LNCaP clone FGC (cell line): ENCODE results near the gene RINL.

Experiments
- DNase-seq: peaks from one replicate; pipeline ENCODE4 v3.0.0-alpha.2; 2011; ENCODE audit warnings: low read depth
- H3K4me3 ChIP-seq: 2 replicates; pipeline ENCODE4 v1.5.1; 2011; ENCODE audit warnings: mild to moderate bottlenecking, low read depth, low read length, control low read depth
- TF ChIP-seq, protein P1 (sequence below): IDR thresholded peaks from 2 replicates; pipeline ENCODE4 v1.5.1; 2012; ENCODE audit warnings: mild to moderate bottlenecking; ENCODE audit not compliant: control insufficient read depth, insufficient read depth; ENCODE audit errors: extremely low read depth

RINL gene, protein sequence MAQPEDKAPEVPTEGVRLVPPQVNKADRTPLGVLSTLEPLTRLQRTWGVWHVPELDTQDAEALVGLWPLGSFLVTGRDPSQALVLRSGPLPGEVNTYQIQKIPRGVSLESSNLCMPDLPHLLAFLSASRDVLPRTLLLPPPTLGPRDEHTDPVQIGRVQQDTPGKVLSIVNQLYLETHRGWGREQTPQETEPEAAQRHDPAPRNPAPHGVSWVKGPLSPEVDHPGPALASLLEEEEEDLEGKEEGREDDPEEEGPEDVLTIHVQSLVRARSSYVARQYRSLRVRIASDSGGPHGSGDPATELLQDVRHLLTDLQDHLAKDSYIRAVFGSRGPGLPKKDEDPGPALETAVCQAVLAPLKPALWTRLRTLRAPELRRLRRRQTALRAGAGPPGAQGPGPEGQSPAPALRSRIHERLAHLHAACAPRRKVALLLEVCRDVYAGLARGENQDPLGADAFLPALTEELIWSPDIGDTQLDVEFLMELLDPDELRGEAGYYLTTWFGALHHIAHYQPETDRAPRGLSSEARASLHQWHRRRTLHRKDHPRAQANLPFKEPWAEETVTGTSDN

DNA sequence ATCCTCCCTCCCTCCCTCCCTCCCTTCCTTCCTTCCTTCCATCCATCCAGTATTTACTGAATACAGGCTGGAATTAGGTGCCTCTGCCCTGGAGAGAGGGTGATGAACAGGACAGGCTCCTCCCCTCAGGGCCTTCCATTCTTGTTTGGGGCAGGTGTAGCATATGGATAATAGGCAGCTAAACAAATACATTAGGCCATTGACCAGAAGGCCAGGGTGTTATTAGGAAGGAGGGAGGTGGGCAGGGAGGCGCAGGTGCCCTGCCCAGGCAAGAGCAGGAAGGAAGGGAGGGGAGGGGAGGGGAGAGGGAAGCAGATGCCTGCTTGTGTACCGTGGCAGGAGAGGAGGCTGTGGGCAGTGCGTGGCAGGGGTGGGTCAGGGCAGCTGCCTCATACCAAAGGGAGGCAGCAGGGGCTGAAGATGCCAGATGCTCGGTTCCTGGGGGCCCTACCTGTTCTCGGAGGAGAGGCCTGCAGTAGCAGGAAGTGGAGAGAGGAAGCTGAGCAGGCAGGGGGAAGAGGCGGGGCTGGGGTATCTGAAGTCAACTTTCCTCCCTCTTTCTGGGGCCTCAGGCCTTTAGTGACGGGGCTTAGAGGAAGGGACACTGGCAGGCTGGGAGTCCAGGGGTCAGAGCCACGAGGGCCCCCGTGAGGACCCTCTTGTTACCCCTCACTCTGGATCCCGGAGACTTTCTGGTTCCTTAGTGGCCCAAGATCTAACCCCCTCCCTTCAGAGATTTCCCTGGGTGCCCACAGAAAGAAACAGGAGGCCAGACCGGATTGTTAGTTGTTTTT, at the start of gene RINL:
Gene RINL, minus strand, starts transcription at position 495 of the 794 bp plus-strand sequence. CDS start 1,533 bp downstream, outside the sequence.
- TF ChIP-seq, protein P1, sequence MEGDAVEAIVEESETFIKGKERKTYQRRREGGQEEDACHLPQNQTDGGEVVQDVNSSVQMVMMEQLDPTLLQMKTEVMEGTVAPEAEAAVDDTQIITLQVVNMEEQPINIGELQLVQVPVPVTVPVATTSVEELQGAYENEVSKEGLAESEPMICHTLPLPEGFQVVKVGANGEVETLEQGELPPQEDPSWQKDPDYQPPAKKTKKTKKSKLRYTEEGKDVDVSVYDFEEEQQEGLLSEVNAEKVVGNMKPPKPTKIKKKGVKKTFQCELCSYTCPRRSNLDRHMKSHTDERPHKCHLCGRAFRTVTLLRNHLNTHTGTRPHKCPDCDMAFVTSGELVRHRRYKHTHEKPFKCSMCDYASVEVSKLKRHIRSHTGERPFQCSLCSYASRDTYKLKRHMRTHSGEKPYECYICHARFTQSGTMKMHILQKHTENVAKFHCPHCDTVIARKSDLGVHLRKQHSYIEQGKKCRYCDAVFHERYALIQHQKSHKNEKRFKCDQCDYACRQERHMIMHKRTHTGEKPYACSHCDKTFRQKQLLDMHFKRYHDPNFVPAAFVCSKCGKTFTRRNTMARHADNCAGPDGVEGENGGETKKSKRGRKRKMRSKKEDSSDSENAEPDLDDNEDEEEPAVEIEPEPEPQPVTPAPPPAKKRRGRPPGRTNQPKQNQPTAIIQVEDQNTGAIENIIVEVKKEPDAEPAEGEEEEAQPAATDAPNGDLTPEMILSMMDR: no peak
- peak within 1 kb of the TSS; percentile 41 for H3K4me3 ChIP-seq
- DNase-seq: no peak

DNA sequence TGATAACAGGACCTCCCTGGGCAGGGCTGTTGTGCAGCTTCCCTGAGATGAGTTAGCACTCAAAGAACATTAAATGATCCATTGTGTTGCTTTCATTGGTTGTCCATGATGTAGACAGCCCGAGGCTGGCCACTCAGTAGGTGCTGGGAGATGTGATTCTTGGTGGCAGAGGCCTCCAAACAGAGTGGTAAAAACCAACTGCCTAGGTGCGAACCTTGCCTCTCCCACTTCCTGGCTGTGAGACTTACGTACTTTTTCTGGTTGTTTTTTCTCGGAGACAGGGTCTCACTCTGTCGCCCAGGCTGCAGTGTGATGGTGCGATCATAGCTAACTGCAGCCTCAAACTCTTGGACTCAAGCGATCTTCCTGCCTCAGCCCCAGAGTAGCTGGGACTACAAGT, 46.3 kb upstream of the RINL start:
- TF ChIP-seq, protein P1: no peak
- H3K4me3 ChIP-seq: no peak overlapping the region
- no peak for DNase-seq

DNA sequence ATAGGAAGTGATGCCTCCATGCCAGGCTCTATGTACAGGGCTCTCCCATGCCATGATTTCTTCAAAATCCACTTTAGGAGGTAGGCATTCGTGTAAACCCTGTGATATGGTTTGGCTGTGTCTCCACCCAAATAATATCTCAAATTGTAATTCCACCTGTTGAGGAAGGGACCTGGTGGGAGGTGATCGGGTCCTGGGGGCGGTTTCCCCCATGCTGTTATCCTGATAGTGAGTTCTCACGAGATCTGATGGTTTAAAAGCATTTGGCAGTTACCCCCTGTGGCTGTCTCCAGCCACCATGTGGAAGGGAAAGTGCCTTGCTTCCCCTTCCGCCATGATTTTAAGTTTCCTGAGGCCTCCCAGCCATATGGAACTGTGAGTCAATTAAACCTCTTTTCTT, 44.4 kb upstream of the RINL start:
- DNase-seq: no peak
- TF ChIP-seq, protein P1: no peak
- H3K4me3 ChIP-seq: no peak overlapping the region

DNA sequence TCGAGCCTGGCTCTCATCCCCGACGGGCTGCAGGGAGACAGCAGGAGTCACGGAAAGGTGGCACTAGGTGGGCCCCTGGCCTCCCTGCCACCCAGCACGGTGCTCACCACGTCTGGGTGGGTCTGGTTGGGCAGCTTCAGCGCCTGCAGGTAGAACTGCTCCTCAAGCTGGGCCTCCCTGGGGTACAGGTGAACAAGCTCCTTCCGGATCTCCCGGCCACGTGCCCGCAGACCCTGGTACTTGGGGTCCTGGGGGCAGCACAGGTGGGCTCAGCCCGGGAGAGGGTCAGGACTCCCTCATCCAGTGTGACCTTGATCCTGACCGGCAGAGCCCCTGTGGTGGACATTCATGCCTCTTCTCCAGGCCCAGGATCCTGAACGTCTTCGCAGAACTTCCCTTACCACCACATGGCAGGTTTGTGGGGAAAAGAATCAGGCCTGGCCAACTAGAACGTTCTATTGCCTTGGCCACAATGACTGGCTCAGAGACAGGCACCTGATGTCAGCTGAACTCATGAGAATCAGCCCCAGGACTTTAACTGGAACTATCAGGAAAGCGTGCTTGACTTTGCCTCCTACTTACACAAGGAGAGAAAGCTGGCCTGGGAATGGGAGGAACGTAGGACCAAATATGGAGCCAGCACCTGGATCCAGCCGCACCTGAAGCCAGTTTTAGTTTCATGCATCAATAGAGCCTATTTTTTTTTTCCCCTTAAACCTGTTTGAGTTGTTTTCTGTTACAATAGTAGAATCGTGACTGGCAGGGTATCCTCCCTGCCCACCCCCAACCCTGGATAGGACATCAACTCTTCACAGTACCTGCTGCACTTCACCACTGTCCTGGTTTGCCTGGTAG, 43.6 kb upstream of the RINL start:
- no peak overlapping the region for H3K4me3 ChIP-seq
- no peak for DNase-seq
- TF ChIP-seq, protein P1: no peak

DNA sequence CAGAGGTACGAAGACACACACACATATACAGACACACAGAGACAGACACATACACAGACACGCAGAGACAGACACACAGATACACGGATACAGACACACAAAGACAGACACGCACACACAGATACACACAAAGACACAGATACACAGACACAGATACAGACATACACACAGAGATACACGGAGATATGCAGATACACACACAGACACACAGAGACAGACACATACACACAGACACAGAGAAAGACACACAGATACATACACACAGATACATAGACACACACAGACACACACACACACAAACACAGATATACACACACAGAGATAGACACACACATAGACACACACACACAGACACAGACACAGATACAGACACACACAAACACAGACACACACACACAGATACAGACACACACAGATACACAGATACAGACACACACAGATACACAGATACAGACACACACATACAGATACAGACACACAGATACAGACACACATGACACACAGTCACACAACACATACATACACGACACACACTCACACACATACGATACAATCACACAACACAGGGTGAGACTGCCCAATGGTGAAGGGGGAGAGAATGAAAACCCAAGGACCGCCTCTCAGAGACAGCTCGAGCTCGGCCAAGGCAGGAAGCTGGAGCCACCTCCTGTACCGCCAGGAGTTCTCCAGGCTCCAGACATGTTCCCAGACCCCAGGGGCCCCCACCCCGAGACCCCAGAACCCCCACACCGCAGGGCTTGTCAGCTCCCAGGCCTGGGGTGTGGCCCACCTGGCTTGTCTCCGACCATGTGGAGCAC, 42.7 kb upstream of the RINL start:
- H3K4me3 ChIP-seq: no peak overlapping the region
- TF ChIP-seq, protein P1: no peak
- no peak for DNase-seq
